NB4 (cell line): ENCODE measurements around the gene SCGB1D1.
"Not testable (repeated sequence)": the region's sequence is repeated elsewhere in the genome, so short reads cannot be mapped to it uniquely, and the experiment has no call there.

ENCODE experiments used
- DNase-seq: peaks from one replicate; pipeline ENCODE4 v3.0.0; 2010; ENCODE audit warnings: low read depth
- H3K4me3 ChIP-seq: one replicate; pipeline ENCODE4 v1.5.1; 2011; ENCODE audit warnings: mild to moderate bottlenecking, low read depth, low read length, moderate library complexity
- CTCF ChIP-seq: IDR thresholded peaks from one replicate; pipeline ENCODE4 v1.5.1; 2012; ENCODE audit warnings: low read depth, low read length
- MAX ChIP-seq: IDR thresholded peaks from 2 replicates; pipeline ENCODE4 v1.6.1; 2011; ENCODE audit warnings: low read depth, low read length
- MYC ChIP-seq: IDR thresholded peaks from 2 replicates; pipeline ENCODE4 v1.6.1; 2011; ENCODE audit warnings: low read depth, low read length
- POLR2A ChIP-seq: IDR thresholded peaks from 2 replicates; pipeline ENCODE4 v1.6.1; 2011; ENCODE audit warnings: mild to moderate bottlenecking; ENCODE audit not compliant: insufficient read length; ENCODE audit errors: extremely low read depth

SCGB1D1 gene

GRCh38 chr11:62202910-62203309, 12.9 kb downstream of the SCGB1D1 start:
- no peak for DNase-seq
- TF ChIP-seq MAX (no peak), CTCF (no peak), POLR2A (no peak), MYC (no peak)
- no peak overlapping the region for H3K4me3 ChIP-seq

GRCh38 chr11:62204430-62204829, 14.4 kb downstream of the SCGB1D1 start:
- TF ChIP-seq MYC (no peak), CTCF (no peak), MAX (no peak), POLR2A (no peak)
- H3K4me3 ChIP-seq, result no peak overlapping the region
- DNase-seq, result no peak

- H3K4me3 ChIP-seq, result no peak overlapping the region
- TF ChIP-seq POLR2A (no peak), CTCF (no peak), MYC (no peak), MAX (no peak)
- DNase-seq, result no peak
Observed at GRCh38 chr11:62205441-62205840, 15.4 kb downstream of the SCGB1D1 start.

- DNase-seq, result not testable (repeated sequence)
Observed at GRCh38 chr11:62206276-62207066, 16.5 kb downstream of the SCGB1D1 start.

GRCh38 chr11:62208785-62209144, 18.7 kb downstream of the SCGB1D1 start:
- no peak for DNase-seq
- H3K4me3 ChIP-seq, result no peak overlapping the region
- TF ChIP-seq CTCF (no peak), MYC (no peak), MAX (no peak), POLR2A (no peak)

More at GRCh38 chr11:62206276-62207066, 16.5 kb downstream of the SCGB1D1 start:
- not testable (repeated sequence) for H3K4me3 ChIP-seq

GRCh38 chr11:62217191-62217748, 27.3 kb downstream of the SCGB1D1 start:
- TF ChIP-seq POLR2A (no peak), CTCF (peak; percentile 45), MAX (no peak)
- peak; percentile 38 for DNase-seq
- no peak overlapping the region for H3K4me3 ChIP-seq
